Hepatocyte (in vitro differentiated cells): Measurements from ENCODE around the gene DHRS7B.

Source experiments
- EZH2 ChIP-seq: fragments of 200-600 bp; sonication (generic); IDR thresholded peaks from 2 replicates; pipeline ENCODE4 v1.6.1; 2016; ENCODE audit warnings: antibody characterized with exemption, mild to moderate bottlenecking, borderline replicate concordance
- TF ChIP-seq, protein P1 (sequence below): fragments of 200-600 bp; sonication (generic); IDR thresholded peaks from 2 replicates; pipeline ENCODE4 v1.5.1; 2016; ENCODE audit warnings: antibody characterized with exemption, mild to moderate bottlenecking; ENCODE audit not compliant: poor library complexity

DNA sequence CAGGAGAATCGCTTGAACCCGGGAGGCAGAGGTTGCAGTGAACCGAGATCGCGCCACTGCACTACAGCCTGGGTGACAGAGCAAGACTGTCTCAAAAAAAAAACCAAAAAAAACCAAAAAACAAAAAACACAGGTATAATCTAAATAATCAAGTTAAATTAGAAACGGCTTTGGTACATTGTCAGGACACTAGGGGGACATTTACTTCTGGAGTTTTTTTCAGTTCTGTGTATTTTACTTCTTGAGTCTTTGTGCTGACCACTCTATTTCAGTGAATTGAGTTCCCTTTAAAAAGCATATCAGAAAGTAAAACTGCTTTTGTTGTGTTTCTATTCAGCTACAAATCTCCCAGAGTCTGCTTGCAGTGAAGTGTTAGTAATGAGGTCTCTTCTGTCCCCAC, 36.3 kb downstream of the DHRS7B start:
- TF ChIP-seq, protein P1, sequence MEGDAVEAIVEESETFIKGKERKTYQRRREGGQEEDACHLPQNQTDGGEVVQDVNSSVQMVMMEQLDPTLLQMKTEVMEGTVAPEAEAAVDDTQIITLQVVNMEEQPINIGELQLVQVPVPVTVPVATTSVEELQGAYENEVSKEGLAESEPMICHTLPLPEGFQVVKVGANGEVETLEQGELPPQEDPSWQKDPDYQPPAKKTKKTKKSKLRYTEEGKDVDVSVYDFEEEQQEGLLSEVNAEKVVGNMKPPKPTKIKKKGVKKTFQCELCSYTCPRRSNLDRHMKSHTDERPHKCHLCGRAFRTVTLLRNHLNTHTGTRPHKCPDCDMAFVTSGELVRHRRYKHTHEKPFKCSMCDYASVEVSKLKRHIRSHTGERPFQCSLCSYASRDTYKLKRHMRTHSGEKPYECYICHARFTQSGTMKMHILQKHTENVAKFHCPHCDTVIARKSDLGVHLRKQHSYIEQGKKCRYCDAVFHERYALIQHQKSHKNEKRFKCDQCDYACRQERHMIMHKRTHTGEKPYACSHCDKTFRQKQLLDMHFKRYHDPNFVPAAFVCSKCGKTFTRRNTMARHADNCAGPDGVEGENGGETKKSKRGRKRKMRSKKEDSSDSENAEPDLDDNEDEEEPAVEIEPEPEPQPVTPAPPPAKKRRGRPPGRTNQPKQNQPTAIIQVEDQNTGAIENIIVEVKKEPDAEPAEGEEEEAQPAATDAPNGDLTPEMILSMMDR: no peak
- TF ChIP-seq EZH2: no peak
